PC-9 (cell line): ENCODE results near the gene HEATR3. TPM values are rescaled to one million over a fixed set of nuclear protein-coding genes. Genes with fewer than 3 reads are reported as not detected.

ENCODE experiments used
- Bru-seq: library from RNA; stranded (reverse); fragments of 400-500 nt; gene quantifications from one replicate; lab custom pipeline; 2021; lab: Mats Ljungman, UMichigan
- BruChase-seq, 2 experiments: library from RNA; stranded (reverse); fragments of 400-500 nt; gene quantifications; one replicate each; lab custom pipeline; 2021; lab: Mats Ljungman, UMichigan
- BruUV-seq: library from RNA; stranded (reverse); fragments of 400-500 nt; replicated peaks from 2 replicates; lab custom pipeline; 2021; lab: Mats Ljungman, UMichigan
- CTCF ChIA-PET: fragments of 300-600 bp; sonication (Branson Sonifier 250); formaldehyde crosslinking; loops from one replicate; lab custom pipeline; 2022; ENCODE audit warnings: antibody characterized with exemption; lab: Charles Lee
- POLR2A ChIA-PET: fragments of 300-600 bp; sonication (Branson Sonifier 250); formaldehyde crosslinking; loops from one replicate; lab custom pipeline; 2022; ENCODE audit warnings: antibody characterized with exemption; ENCODE audit not compliant: unreplicated experiment; lab: Charles Lee
- DNase-seq, 2 experiments: peaks; one replicate each; pipeline versions ENCODE4 v3.0.0 to v3.0.0-alpha.2; 2015 to 2022; ENCODE audit warnings: mixed read lengths in 1 of 2
- H2AFZ ChIP-seq: fragments of 200-600 bp; sonication (generic); 2 replicates; pipeline ENCODE4 v1.8.1; 2017; ENCODE audit warnings: antibody characterized with exemption
- H3F3A ChIP-seq: fragments of 200-600 bp; sonication (generic); 2 replicates; pipeline ENCODE4 v1.8.1; 2017; ENCODE audit warnings: antibody characterized with exemption, mild to moderate bottlenecking, low read depth; ENCODE audit not compliant: insufficient read depth
- H3K27ac ChIP-seq: fragments of 200-600 bp; sonication (generic); 2 replicates; pipeline ENCODE4 v1.6.1; 2016; ENCODE audit warnings: mixed run types
- H3K27me3 ChIP-seq: fragments of 200-600 bp; sonication (generic); 2 replicates; pipeline ENCODE4 v1.6.1; 2016; ENCODE audit warnings: low read depth, mixed run types; ENCODE audit not compliant: insufficient read depth
- H3K36me3 ChIP-seq: fragments of 200-600 bp; sonication (generic); 2 replicates; pipeline ENCODE4 v1.6.1; 2016; ENCODE audit warnings: low read depth, mixed run types
- H3K4me1 ChIP-seq: fragments of 200-600 bp; sonication (generic); replicated peaks from 2 replicates; pipeline ENCODE4 v1.6.1; 2016; ENCODE audit warnings: mixed run types; ENCODE audit not compliant: insufficient read depth
- H3K4me2 ChIP-seq: fragments of 200-600 bp; sonication (generic); 2 replicates; pipeline ENCODE4 v1.6.1; 2017; ENCODE audit warnings: mixed run types
- H3K4me3 ChIP-seq: fragments of 200-600 bp; sonication (generic); 2 replicates; pipeline ENCODE4 v1.6.1; 2016; ENCODE audit warnings: mixed run types
- H3K79me2 ChIP-seq: fragments of 200-600 bp; sonication (generic); 2 replicates; pipeline ENCODE4 v1.6.1; 2017; ENCODE audit warnings: low read depth, mixed run types
- H3K9me2 ChIP-seq: fragments of 200-600 bp; sonication (generic); 2 replicates; pipeline ENCODE4 v1.8.1; 2017; ENCODE audit warnings: mild to moderate bottlenecking; ENCODE audit not compliant: insufficient read depth
- H3K9me3 ChIP-seq: fragments of 200-600 bp; sonication (generic); 2 replicates; pipeline ENCODE4 v1.8.1; 2016; ENCODE audit warnings: low read depth; ENCODE audit not compliant: insufficient read depth
- H4K20me1 ChIP-seq: fragments of 200-600 bp; sonication (generic); 2 replicates; pipeline ENCODE4 v1.8.1; 2017; ENCODE audit not compliant: insufficient read depth
- EZH2 ChIP-seq: fragments of 200-600 bp; sonication (generic); IDR thresholded peaks from 2 replicates; pipeline ENCODE4 v1.8.0; 2017; ENCODE audit warnings: antibody characterized with exemption, low read depth
- intact Hi-C: fragments of 100-400 bp; cut with micrococcal nuclease; formaldehyde crosslinking; loops from one replicate; pipeline ENCODE4 v1.10.0; 2022; ENCODE audit not compliant: unreplicated experiment
- long read RNA-seq: library from polyadenylated mRNA; stranded (forward); transcript quantifications from one replicate; pipeline ENCODE4 v2.0.0, GENCODE V29; 2022
- total RNA-seq: library from RNA; stranded (reverse); gene quantifications from 2 replicates; pipeline ENCODE4 v1.2.3, GENCODE V29; 2021
- TF ChIP-seq, protein P1 (sequence below): fragments of 200-600 bp; sonication (generic); conservative IDR thresholded peaks from 2 replicates; pipeline ENCODE4 v1.6.1; 2017; ENCODE audit warnings: mixed run types, antibody characterized with exemption, mild to moderate bottlenecking, moderate library complexity

HEATR3 gene, protein sequence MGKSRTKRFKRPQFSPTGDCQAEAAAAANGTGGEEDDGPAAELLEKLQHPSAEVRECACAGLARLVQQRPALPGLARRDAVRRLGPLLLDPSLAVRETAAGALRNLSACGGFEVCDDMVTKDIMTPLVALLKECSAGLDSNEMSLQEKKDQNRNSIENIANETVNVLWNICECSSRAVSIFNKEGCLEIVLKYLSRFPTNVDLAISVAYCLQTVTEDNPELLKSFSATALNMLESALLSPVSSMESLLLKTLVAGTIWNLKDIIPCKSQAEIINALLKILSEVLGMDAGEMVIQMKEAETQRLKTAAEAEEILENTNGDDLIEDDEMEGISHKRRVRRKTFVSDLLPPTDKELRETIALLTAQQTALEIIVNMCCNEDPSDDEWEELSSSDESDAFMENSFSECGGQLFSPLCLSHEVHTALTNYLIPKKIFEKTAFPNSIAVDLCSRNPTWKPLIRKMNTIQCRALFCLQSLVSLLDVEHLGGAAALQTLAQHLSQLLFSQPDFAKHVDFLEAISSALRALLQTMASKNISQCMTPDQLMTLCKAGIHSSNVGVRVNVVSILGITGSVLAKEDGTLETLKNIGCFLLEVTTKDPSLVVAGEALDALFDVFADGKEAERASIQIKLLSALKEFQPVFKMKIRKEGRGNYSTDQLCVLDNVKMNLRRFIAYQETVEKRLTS
- total RNA-seq (11.5 and 14.3 TPM in 2 replicates), Bru-seq, nascent RNA (percentile 59 among the genes with signal in this experiment), BruChase-seq, experiment 1, labeled RNA remaining after a 2-hour chase (percentile 58 among the genes with signal in this experiment), BruChase-seq, experiment 2, labeled RNA remaining after a 6-hour chase (percentile 61 among the genes with signal in this experiment)
- long read RNA-seq, partial matches to known transcripts = 0 of 2 reads
- long read RNA-seq, other reads (novel, unspliced or antisense) = 2 of 2 reads

- no TSS peak for BruUV-seq
- POLR2A ChIA-PET = interaction anchor here (0.5 kb wide), 1 partner anchor 268 kb away, joined by 5 read pairs; no protein-coding TSS in a partner anchor
These were observed at the start of gene HEATR3 for GRCh38 chr16:50065624-50066481. Gene HEATR3, plus strand, starts transcription at chr16:50065970. Its CDS starts 162 bp downstream, at chr16:50066132.

GRCh38 chr16:50017553-50017952 lies 48.2 kb upstream of the HEATR3 start:
- no peaks in the 10 kb centered on the region for H3K4me1 ChIP-seq
- no peaks in the 10 kb centered on the region for H3K79me2 ChIP-seq
- intact Hi-C loops = no loop called here
- no peak overlapping the region for H3K27ac ChIP-seq
- BruUV-seq = no TSS peak
- DNase-seq = no peak
- no peak overlapping the region for H2AFZ ChIP-seq
- no peaks in the 10 kb centered on the region for H3K9me3 ChIP-seq
- no peaks in the 10 kb centered on the region for H3K36me3 ChIP-seq
- no peaks in the 10 kb centered on the region for H3F3A ChIP-seq
- no peaks in the 10 kb centered on the region for H4K20me1 ChIP-seq
- no peak overlapping the region for H3K4me3 ChIP-seq
- peaks cover 33% of the 10 kb centered on the region for H3K27me3 ChIP-seq
- TF ChIP-seq, protein P1, sequence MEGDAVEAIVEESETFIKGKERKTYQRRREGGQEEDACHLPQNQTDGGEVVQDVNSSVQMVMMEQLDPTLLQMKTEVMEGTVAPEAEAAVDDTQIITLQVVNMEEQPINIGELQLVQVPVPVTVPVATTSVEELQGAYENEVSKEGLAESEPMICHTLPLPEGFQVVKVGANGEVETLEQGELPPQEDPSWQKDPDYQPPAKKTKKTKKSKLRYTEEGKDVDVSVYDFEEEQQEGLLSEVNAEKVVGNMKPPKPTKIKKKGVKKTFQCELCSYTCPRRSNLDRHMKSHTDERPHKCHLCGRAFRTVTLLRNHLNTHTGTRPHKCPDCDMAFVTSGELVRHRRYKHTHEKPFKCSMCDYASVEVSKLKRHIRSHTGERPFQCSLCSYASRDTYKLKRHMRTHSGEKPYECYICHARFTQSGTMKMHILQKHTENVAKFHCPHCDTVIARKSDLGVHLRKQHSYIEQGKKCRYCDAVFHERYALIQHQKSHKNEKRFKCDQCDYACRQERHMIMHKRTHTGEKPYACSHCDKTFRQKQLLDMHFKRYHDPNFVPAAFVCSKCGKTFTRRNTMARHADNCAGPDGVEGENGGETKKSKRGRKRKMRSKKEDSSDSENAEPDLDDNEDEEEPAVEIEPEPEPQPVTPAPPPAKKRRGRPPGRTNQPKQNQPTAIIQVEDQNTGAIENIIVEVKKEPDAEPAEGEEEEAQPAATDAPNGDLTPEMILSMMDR = no peak
- no peak for TF ChIP-seq EZH2
- no peaks in the 10 kb centered on the region for H3K9me2 ChIP-seq
- H3K4me2 ChIP-seq = no peak overlapping the region
- ChIA-PET POLR2A (no interaction called here), CTCF (no interaction called here)

More at GRCh38 chr16:50065624-50066481, at the start of gene HEATR3:
- Histone ChIP-seq H3K36me3 (no peaks in the 10 kb centered on the region), H2AFZ (peak within 1 kb of the TSS; percentile 100), H3F3A (no peaks in the 10 kb centered on the region), H3K4me3 (peak within 1 kb of the TSS; percentile 94), H3K4me2 (peak within 1 kb of the TSS; percentile 100), H3K9me2 (no peaks in the 10 kb centered on the region), H4K20me1 (peaks cover 30% of the 10 kb centered on the region), H3K27ac (peak within 1 kb of the TSS; percentile 66), H3K27me3 (no peaks in the 10 kb centered on the region), H3K9me3 (no peaks in the 10 kb centered on the region), H3K4me1 (peaks cover 15% of the 10 kb centered on the region; the same call in 1 of the 2 replicates), H3K79me2 (peaks cover 29% of the 10 kb centered on the region)
- TF ChIP-seq EZH2 = no peak
- TF ChIP-seq, protein P1 = no peak
- CTCF ChIA-PET = interaction anchor here (1.3 kb wide), 1 partner anchor 41 kb away, joined by 5 read pairs; the partner anchor contains the start of gene CNEP1R1
- peak; percentile 70 to 91 for DNase-seq
- intact Hi-C loops = loop anchor here (2.0 kb wide), 2 partner anchors 41 to 87 kb away; partner anchors contain the start of genes CNEP1R1 and TENT4B
